GM19397 (cell line): Measurements from ENCODE around the gene OR2T3.
"Not testable (repeated sequence)": the region's sequence is repeated elsewhere in the genome, so short reads cannot be mapped to it uniquely, and the experiment has no call there.

ENCODE experiments used
- ATAC-seq: cut with Tn5 transposase; IDR thresholded peaks from one replicate; pipeline ENCODE4 v1.9.1; 2021; ENCODE audit warnings: mild to moderate bottlenecking, moderate library complexity; ENCODE audit not compliant: unreplicated experiment

OR2T3 gene

DNA sequence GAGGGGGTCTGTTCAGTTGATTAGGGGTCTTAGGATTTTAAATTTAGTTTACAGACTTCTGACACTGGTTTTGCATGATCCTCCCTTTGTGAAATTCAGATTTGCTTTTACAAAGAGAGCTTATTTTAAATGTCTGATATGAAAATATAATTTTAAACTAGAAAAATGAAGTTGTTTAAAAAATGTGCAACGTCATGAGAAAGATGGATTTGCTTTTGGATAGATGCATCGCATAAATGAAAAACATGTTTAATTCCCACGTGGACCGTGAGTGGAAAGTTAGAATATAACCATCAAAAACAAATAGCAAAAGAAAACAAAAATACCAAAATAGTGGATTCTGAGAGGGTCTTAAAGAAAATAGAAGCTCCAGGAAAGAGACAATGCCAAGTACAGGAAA lies 2.0 kb upstream of the OR2T3 start:
- no peak for ATAC-seq

DNA sequence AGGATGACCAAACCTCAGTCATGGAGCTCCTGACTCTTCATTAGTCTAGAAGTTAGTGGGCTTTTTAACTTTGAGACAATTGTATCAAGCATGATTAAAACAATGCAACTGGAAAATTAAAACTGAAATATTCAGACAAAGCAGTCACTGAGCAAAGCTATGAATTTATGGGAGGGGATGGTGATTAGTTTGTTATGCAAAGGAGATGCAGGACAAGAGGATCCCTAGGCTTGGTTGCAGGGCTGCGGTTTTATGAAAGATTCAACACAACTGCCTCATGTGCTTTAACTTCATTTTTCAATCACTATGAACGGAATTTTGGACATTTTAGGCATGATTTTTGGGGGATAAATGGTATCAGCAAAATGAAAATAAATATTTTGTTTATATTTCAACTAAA lies 1.0 kb upstream of the OR2T3 start:
- not testable (repeated sequence) for ATAC-seq

DNA sequence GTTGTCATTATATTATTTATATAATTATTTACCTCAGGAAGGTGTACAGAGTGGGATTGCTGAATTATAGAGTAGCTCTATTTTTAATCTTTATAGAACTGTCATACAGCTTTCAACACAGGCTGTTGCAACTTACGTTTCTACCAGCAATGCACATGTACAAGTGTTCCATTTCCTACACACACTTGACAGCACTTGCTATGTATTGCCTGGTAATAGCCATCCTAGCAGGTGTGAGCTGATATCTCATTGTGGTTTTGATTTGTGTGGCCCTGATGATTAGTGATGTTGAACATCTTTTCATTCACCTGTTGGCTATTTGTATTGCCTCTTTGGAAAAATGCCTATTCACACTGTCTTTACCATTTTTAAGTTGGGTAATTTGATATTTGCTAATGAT lies 2.5 kb downstream of the OR2T3 start:
- not testable (repeated sequence) for ATAC-seq

DNA sequence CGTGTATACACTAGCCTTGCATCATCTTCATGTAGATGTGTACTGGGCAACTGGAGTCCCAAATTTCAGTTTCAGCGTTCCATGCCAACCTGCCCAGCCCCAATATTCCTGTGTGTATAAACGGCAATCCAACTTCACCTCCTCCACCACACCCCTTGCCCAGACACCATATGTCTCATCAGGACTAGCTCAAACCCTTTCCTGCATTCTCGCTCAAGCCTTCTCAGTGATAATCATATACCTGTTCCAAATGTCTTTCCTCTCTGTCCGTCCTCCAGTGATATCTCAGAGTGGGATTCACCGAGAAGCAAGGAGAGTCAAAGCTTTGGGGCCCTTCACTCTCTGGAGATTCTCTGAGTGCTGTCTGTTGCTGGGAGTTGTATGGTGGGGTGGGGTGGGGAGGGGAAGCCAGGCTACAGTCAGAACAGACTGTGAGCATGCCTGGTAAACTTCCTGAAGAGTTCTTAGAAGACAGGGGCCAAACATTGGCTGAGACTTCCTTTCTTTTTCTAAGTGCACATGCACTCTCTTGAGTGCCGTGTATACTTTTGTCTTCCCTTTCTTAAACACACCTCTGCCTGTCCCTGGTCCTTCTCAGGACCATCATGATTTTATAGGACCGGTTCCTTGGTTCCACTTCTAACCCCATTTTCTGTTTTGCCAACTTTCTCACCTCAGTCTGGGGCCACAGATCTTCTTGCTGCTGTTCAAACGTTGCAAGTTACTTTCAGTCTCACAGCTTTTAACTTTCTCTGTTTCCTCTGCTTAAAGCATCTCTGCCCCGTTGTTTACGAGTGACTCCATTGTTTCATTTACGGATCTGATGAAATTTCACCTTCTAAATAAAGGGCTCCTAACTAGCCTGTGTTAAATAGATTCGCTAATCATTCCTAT lies 8.8 kb downstream of the OR2T3 start:
- peak; percentile 78 for ATAC-seq

GRCh38 chr1:248488289-248488688 lies 15.1 kb downstream of the OR2T3 start, which contains the start of gene OR2T5:
Gene OR2T5, plus strand, starts transcription at chr1:248488589. Its CDS starts 0 bp downstream, at chr1:248488589.
- ATAC-seq, result not testable (repeated sequence)

DNA sequence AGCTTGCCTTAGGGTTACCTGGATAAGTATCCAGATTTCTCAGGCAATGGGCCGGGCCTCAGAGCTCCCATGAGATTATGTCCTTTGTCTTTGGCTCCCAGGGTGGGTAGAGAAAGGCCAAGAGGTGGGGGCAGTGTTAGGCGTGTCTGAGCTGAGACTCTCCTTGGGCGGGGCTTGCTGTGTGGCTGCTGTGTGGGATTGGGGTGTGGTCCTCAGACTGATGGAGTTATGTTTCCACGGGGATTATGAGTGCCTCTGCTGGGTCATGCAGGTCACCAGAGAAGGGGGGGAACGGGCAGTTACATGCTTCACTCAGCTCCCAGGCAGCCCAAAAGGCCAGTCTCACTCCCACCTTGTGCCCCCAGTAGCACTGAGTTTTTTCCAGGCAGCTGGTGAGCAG lies 23.5 kb downstream of the OR2T3 start:
- not testable (repeated sequence) for ATAC-seq

DNA sequence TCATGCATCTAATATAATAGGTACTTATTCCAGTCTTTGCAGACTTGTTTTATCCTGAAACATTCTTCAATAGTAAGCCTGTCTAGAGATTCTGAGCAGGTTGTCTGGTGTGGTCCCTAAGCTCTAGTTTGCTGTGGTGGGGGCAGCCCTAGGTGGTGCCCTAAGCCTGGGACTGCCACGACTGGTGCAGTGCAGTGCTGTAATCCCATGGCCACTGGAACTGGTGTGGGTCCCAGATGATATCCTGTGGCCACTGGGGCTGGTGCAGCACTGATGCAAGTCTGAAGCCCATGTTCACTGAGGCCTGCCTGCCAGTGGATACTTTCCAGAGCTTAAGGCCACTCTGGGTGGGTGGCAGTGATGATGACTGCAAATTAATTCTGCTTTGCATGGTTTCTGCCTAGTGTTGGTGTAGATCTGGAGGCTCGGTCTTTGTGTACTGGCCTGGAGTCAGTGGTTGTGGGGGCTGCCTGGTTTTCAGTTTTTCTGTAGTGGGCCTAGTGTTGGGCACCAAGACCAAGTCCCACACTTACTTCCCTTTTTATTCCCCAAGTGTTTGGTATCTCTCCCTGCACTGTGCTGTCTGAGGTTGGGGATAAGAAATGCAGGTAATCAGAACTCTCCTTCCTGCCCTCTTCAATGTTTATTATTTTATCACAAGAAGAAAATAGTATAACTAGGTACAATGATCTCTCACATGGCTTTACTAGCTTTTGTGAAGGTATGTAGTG lies 27.3 kb downstream of the OR2T3 start:
- ATAC-seq, result not testable (repeated sequence)

DNA sequence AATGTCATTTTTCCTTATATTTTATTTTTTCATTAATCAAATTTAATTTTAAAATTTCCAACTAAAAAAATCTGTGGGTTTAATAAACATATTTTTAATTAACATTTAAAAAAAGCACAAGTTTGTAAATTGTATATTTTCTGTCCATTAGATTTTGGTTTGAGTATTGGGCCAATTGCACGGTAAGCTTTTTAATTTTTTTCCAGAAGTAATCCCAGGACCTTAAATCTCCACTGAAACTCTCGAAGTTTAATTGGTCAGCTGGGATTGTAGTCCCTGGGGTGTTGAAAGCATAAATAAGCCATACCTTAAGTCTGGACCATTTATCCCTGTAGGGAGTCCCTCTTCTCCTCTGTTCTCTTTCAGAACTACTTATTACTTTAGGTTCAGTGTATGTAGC lies 34.6 kb downstream of the OR2T3 start, which contains the start of gene OR2G6:
Gene OR2G6, plus strand, starts transcription at position 301 of the 400 bp plus-strand sequence. CDS start 13,574 bp downstream, outside the sequence.
- not testable (repeated sequence) for ATAC-seq

DNA sequence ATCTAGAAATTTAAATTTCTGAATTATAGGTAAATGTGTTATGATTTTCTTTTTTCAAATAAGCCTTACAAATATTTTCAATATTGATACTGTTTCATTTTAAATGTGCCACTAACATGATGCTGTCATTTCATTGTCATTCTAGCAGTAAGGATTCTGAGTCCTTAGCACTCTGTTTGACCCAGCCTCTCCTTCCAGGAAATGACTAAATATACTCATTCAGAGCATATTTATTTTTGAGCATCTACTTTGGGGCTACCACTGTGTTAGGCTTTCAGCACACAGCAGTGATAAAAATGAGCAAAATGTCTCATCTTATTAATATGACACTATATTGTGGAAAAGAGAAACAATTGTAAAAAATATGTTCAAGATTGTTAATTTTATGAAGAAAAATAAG lies 37.1 kb downstream of the OR2T3 start:
- not testable (repeated sequence) for ATAC-seq

DNA sequence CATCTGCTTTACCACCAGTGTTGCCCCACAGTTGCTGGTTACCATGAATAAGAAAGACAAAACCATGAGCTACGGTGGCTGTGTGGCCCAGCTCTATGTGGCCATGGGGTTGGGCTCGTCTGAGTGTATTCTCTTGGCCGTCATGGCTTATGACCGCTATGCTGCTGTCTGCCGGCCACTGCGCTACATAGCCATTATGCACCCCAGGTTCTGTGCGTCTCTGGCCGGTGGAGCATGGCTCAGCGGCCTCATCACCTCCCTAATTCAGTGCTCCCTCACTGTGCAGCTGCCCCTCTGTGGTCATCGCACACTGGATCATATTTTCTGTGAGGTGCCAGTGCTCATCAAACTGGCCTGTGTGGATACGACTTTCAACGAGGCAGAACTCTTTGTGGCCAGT lies 48.7 kb downstream of the OR2T3 start:
- no peak for ATAC-seq
